ENCODE data around the gene FAR2. TPM values are rescaled to one million over a fixed set of nuclear protein-coding genes. Genes with fewer than 3 reads are reported as not detected.
A peak's percentile ranks its signal among the peaks of the same experiment; 100 is the strongest.

Gene FAR2
- total RNA-seq, 1 donor from 2014 or later: 9.0 TPM

DNA sequence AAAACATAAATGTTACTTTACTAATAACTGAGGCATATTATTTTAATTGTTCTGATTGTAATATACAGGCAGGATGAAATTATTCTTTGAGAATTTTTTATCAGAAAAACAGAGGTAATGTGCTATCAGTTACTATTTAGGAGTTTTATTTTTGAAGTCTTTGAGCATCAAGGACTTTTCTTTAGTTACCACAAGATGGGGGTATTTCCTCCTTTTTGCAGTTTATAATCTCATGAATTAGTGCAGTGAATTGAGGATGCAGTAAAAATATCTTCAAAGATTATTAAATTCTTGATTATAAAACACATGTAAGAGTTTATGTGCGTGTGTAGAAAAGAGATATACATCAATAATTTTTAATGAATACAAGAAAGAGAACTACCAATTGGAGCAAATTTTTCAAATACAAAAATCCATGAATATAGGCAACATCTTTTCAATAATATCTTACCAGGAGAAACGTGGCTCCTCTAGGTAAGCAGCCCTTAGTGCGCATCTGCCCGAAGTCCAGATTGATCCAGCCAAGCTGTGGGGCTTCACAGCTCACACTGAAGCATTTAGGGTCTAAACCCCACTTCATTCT lies 160.3 kb downstream of the FAR2 start:
- no peak for DNase-seq (ENCODE audit: low read depth)
- no peak overlapping the region for H3K4me3 ChIP-seq (ENCODE audit: low read depth, low read length)
- no peaks in the 10 kb centered on the region for H3K36me3 ChIP-seq (ENCODE audit: control insufficient read depth, insufficient read depth, low read length)
- H3K27me3 ChIP-seq (ENCODE audit: control insufficient read depth, insufficient read depth, low read length): no peaks in the 10 kb centered on the region
- TF ChIP-seq, protein P1, sequence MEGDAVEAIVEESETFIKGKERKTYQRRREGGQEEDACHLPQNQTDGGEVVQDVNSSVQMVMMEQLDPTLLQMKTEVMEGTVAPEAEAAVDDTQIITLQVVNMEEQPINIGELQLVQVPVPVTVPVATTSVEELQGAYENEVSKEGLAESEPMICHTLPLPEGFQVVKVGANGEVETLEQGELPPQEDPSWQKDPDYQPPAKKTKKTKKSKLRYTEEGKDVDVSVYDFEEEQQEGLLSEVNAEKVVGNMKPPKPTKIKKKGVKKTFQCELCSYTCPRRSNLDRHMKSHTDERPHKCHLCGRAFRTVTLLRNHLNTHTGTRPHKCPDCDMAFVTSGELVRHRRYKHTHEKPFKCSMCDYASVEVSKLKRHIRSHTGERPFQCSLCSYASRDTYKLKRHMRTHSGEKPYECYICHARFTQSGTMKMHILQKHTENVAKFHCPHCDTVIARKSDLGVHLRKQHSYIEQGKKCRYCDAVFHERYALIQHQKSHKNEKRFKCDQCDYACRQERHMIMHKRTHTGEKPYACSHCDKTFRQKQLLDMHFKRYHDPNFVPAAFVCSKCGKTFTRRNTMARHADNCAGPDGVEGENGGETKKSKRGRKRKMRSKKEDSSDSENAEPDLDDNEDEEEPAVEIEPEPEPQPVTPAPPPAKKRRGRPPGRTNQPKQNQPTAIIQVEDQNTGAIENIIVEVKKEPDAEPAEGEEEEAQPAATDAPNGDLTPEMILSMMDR (IDR thresholded peaks at IDR 0.05; ENCODE audit: insufficient read depth, low read length, poor library complexity, severe bottlenecking): peak; percentile 28

DNA sequence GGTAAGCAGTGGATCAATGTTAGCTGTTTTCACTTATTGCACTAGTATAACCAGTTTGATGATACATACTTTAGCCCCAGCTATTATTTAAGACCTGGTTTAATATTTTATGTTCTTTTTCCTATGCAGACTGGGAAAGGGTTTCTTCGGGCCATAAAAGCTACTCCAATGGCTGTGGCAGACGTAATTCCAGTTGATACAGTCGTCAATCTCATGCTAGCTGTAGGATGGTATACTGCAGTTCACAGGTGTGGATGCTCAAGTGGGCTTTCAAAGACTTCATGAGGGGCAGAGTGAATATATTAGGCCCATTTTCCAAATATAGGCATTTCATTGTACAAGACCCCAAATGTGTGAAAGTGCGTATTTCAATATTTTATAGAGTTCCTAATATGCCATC lies 161.8 kb downstream of the FAR2 start:
- TF ChIP-seq, protein P1 (IDR thresholded peaks at IDR 0.05; ENCODE audit: insufficient read depth, low read length, poor library complexity, severe bottlenecking): no peak
- H3K27me3 ChIP-seq (ENCODE audit: control insufficient read depth, insufficient read depth, low read length): no peaks in the 10 kb centered on the region
- H3K4me3 ChIP-seq (ENCODE audit: low read depth, low read length): no peak overlapping the region

DNA sequence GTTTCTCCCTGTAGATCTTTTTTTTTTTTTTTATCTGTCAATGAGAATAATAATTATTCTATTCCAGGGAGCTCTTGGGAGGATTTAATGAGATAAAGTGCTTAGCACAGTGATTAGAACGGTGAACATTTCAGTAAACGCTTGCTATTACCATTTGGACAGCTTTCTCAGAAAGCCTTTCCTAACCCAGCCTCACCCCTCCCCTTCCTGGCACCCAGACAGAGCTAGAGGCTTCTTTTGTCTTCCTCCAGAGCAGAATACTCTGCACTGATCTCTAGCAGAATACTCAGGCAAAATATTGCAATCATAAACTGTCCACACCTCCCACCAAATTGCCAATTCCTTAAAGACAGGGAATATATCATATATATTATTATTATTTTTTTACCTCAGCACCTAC lies 165.3 kb downstream of the FAR2 start:
- no peak for DNase-seq (ENCODE audit: low read depth)
- TF ChIP-seq, protein P1 (IDR thresholded peaks at IDR 0.05; ENCODE audit: insufficient read depth, low read length, poor library complexity, severe bottlenecking): no peak
- H3K4me3 ChIP-seq (ENCODE audit: low read depth, low read length): no peak overlapping the region
- H3K36me3 ChIP-seq (ENCODE audit: control insufficient read depth, insufficient read depth, low read length): no peaks in the 10 kb centered on the region
- no peaks in the 10 kb centered on the region for H3K27me3 ChIP-seq (ENCODE audit: control insufficient read depth, insufficient read depth, low read length)

More for the DNA sequence above, 161.8 kb downstream of the FAR2 start:
- no peak for DNase-seq (ENCODE audit: low read depth)
- no peaks in the 10 kb centered on the region for H3K36me3 ChIP-seq (ENCODE audit: control insufficient read depth, insufficient read depth, low read length)

DNA sequence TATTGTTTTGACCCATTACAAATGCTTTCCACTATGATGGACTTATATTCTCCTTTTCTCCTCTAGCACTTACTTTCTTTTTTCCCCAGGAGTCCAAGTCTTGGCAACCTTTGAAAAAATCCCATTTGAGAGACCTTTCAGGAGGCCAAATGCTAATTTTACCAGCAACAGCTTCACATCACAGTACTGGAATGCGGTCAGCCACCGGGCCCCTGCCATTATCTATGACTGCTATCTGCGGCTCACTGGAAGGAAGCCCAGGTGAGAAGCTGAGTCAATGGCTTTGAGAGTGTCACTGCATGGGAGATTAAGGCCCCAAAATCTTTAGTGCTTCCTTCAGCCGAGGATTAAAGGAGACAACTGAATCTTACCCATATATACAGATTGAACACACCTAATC lies 167.7 kb downstream of the FAR2 start:
- H3K4me3 ChIP-seq (ENCODE audit: low read depth, low read length): no peak overlapping the region
- TF ChIP-seq, protein P1 (IDR thresholded peaks at IDR 0.05; ENCODE audit: insufficient read depth, low read length, poor library complexity, severe bottlenecking): no peak
- H3K36me3 ChIP-seq (ENCODE audit: control insufficient read depth, insufficient read depth, low read length): no peaks in the 10 kb centered on the region
- DNase-seq (ENCODE audit: low read depth): peak; percentile 12
- no peaks in the 10 kb centered on the region for H3K27me3 ChIP-seq (ENCODE audit: control insufficient read depth, insufficient read depth, low read length)

DNA sequence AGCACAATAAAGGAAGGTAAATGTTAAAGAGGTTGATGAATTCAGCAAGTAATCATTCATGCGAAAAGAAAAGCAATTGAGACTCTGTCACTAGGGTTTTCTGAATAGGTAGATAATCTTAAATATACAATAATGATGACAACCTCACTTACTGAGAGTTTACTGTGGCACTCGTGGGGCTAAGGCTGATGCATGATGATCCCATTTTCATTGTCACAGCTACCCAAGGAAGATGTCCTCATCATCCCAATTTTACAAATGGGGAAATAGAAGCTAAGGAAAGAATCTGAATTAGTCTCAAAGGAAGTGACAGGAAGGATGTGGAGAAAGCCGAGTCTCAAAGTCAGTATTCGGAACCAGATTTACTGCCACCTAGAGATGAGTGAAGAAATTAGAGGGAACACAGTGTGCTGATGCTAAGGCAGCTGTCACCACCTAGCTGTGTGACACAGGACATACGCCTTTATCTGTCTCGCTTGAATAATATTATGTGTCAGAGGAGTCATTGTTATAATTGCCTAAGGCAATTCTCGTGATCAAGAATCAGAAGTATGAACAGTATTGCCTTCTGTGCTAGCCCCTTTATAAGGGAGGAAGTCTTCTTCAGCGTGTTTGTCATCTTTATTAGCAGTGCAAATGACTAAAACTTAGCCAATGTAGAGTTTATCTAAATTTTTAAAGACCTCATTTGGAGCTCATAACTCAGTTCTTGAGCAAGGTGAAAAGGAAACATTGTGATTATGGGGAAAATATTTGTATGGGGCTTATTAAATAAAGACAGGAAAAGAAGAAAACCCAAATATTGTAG lies 168.7 kb downstream of the FAR2 start:
- TF ChIP-seq, protein P1 (IDR thresholded peaks at IDR 0.05; ENCODE audit: insufficient read depth, low read length, poor library complexity, severe bottlenecking): peak; percentile 74
- no peaks in the 10 kb centered on the region for H3K27me3 ChIP-seq (ENCODE audit: control insufficient read depth, insufficient read depth, low read length)
- H3K4me3 ChIP-seq (ENCODE audit: low read depth, low read length): no peak overlapping the region
- DNase-seq (ENCODE audit: low read depth): peak; percentile 37
- H3K36me3 ChIP-seq (ENCODE audit: control insufficient read depth, insufficient read depth, low read length): no peaks in the 10 kb centered on the region

Measured in kidney epithelial cell (primary cell).